HG03066 (cell line): Measurements from ENCODE around the gene UCP2.

ENCODE experiments used
- ATAC-seq: cut with Tn5 transposase; IDR thresholded peaks from one replicate; pipeline ENCODE4 v1.9.1; 2021; ENCODE audit warnings: low read depth; ENCODE audit not compliant: unreplicated experiment

The UCP2 gene, protein sequence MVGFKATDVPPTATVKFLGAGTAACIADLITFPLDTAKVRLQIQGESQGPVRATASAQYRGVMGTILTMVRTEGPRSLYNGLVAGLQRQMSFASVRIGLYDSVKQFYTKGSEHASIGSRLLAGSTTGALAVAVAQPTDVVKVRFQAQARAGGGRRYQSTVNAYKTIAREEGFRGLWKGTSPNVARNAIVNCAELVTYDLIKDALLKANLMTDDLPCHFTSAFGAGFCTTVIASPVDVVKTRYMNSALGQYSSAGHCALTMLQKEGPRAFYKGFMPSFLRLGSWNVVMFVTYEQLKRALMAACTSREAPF

DNA sequence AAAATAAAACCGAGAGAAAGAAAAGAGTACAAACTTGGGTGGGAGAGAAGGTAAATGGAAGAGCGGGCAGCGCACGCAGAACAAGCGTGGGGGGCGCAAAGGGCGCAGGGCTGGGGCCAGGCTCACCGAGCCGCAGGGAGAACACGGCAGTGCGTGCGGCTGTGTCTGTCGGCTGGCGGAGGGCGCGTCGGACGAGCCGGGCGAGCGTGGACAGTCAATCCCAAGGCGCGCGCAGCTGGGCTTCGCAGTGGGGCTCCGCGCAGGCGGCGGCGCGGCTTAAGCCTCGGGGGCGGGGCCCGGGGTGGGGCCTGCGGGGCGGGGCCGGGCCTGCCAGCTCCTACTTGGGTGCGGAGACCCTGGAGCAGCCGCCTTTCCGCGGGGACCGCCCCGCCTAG is at the start of gene UCP2:
Gene UCP2 (minus strand): TSS at position 249 of the 395 bp plus-strand sequence. CDS start 4,465 bp downstream, outside the sequence.
- peak; percentile 51 for ATAC-seq

DNA sequence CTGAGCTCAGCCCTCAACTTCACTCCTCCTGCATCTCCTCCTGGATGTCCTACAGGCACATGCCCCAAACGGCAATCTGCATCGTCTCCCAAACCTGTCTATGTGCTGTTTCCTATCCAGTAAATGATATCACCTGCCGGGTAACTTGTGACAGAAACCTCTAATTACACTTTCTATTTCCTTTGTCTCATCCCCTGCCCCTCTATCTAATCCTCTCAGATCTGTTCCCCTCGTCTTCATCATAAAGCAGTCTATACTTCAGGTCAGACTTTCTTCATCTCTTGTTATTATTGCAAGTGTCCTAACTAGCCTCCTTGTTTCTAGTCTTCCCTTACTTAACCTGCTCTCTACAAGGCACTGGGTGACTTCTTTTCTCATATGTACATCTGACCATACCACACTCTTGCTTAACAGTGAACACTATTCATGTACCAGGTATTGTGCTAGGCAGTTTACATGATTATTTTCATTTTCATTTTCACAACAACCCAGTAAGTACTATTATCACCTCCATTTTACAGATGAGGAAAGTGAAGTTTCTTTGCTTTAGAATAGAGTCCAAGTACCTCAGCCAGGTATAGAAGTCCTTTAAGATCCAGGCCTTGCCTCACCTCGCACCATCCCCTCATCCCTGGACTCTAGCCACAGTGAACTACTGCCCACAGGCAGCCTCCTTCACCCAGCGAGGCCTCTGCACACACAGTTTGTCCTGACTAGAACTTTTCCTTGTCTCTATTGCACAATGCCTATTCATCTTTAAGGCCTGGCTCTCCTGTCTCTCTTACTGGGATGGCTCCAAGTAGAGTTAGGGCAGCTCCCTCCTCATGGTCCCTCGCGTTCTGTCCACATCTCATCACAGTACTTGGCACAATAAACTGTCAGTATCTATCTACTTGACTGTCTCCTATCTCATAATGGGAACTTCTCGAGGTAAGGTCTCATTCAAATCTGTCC is 48.4 kb upstream of the UCP2 start:
- no peak for ATAC-seq

DNA sequence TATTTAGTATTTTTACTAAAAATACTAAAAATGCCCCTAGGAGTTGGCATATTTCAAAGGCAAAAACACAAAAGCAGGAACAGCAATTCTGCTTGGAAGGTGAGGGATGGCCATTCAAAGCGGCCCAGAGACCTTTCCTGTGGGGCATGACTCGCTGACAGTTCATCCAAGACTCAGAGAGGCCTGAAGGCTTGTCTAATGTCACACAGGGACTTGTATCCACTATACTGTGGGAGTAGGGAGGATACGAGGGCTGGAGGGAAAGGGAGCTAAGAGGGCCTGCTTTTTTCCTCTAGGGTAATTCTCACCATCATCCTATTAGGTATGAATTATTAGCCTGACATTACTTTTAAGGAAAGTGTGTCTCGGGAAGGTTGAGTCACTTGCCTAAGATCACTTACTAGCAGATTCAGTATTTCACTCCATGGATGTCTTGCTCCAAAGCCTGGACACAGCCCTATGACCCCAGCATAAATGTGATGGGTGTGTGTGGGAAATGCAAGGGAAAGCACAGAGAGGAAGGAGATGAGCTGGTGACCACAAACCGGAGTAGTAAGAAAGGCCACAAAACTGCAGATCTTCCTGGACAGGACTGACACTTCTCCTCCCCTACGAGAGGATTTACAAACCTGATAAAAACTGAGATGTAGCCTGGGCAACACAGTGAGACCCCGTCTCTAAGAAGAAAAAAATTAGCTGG is 43.0 kb upstream of the UCP2 start:
- ATAC-seq = no peak

DNA sequence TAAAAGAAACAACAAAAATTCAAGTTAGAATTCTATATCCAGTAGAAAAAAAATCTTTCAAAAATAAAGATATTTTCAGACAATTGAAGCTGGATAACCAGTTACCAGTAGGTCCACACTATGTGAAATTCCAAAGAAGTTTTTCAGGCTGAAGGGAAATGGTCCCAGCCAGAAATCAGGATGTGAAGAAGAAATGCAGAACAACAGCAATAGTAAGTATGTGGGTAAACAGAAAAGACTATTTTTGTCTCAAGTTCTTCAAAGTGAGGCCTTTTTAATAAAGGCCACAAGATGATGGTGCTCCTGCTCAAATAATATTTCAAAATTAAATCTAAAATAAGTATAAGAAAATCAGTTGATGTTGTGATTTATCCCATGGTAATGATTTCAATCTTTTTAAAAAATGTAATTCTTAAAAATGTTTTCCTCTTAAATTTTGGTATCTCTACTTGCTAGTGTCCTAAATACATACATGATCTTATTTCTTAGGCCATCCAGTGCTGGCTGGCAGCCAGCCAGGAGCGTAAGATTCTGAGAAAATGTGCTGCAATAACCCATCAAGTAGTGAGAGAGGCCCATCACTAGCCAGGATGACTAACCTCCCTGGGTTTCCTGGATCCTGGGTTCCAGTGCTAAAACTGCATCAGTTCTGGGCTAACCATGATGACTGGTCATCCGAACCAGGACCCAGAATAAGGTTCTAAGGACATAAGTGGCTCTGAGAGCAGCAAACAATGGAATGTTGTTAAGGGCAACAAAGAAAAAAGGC is 41.8 kb upstream of the UCP2 start:
- no peak for ATAC-seq

DNA sequence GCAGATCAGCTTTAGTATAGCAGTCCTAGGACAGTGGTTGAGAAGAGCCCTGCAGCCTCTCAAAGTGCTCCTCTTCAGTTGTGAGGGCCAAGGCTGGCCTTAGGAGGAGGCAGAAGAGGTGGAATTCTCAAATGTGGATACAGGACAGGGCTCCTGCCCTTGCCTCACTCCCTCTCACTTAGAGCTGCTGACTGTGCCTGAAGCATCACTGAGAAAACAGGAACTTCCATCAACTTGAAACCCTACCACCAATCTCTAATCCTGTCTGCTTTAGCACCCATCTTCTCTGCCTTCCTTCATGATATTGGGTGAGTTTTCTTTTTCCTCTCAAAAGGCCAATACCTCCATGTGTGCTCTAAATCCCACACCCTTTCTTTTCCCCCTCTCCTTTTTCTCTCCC is 40.6 kb upstream of the UCP2 start:
- no peak for ATAC-seq

DNA sequence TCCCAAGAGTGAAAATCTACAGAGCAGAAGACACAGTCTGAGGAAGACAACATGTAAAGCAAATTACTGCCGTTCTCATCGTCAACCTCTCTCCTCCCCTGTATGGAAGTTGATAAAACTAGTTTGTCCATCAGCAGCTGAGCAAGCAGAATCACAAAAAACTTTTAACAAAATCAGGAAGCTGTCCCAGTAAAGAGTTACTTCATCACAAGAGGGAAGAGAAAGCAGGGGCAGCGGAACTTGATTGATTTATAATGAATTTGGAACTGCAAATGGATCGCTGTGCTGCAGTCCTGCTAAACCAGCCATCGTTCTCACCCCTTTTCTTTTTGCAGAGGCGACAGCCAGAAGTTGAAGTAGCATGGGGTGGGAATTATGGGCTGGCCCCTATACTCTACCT is 39.9 kb upstream of the UCP2 start:
- no peak for ATAC-seq

DNA sequence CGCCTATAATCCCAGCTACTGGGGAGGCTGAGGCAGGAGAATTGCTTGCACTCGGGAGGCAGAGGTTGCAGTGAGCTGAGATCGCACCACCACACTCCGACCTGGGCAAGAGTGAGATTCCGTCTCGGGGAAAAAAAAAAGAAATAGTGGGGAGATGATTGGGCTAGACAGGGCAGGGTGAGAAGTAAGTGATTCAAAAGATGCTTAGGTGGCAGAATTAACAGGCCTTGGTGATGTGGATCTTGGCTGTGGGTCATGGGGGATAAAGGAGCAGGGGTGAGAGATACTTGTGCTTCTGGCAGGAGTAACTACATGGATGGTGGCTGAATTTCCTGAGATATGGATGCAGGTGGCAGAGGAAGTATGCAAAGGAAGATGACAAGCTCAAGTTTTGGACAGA is 39.4 kb upstream of the UCP2 start:
- no peak for ATAC-seq

DNA sequence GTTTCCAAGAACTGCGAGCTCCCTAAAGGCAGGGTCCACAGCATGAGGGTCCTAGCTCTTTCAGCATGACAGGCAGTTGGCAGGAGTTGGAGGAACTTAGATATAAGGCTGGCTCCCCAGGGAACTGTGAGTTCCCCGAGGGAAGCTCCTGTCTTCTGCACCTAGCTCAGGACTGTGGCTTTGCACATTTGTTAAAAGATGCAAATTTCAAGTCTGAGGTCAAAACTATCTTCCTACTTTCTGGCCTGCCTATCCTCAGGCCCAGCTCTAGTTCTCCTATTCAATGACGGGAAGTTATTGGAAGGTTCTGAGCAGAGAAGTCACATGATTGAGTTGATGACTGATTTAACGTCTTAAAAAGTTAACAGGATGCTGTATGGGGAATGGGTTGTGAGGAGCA is 37.9 kb upstream of the UCP2 start:
- ATAC-seq = no peak

DNA sequence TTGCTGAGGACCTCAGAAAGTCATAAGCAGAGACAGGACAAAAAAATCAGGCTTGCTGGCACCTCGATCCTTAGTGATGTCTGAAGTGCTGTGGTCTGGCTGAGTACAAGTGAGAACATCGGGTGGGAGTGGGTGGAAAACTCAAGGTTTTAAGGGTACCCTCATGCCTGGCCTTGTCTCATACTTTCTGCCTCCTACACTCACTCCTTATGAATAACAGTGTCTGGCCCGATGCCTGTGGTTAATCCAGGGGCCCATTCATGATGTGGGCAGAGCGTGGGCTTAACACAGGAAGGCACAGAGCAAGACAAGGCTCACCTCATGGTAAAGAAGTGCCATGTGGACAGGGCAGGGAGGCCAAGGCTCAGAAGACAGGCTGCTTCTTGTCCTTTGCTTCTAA is 37.2 kb upstream of the UCP2 start:
- ATAC-seq = no peak

DNA sequence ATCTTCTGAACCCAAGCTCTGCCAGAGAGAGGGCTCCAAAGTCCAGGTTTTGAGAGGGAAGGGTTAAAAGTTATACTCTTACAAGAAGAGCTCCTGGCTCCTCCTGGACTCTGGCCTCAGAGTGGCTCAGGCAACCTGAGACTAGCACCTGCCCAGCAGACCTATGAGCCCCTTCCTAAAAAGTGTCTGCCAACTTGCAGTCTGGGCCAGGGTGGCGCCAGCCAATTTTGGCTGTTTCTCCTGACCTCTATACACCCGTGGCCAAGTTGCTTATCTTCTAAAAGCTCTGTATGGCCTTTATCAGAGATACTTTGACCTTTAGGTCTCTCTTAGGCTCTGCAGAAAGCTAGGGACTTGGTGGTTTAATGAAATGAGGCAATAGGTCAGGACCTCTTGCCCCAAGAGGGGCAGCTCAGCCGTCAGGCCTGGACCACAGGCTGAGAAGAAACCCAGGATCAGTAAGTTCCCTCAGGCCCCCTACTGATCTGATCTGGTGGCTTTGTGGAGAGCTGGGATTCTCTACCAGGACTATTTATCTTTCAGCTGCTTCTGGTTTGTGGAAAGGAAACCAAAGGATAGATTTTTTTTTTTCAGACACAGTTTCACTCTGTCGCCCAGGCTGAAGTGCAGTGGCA is 36.6 kb upstream of the UCP2 start:
- ATAC-seq = no peak

DNA sequence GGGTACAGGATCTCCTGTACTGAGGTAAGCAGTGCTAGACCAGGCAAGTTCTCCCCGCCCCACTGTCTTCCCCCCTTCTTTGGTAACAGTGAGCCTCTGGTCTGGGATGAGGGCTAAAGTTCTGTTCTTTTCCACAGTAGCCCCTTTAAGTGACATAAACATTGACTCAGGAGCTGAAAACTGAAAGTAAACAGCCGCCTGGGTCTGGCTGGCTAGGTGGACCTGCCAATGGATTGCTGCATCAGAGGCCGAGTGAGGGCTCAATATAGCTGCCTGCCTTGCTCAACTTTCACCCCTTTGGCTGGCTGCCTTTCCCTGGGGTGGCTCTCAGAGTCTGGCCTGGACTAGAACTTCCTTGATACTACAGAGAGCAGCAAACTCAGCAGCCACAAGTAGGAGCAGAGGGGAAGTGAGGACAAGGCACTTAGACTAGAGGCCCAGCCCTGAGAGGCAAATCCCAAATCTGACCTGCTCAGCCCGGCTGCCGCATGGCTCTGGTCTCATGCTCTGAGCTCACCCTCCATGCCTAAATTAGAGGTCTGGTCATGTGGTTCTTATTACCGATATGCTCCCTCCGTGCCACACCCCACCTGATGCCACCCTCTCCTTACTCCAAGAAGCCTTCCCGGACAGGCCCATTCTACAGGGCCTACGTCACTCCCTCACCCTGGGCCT is 35.8 kb upstream of the UCP2 start:
- ATAC-seq = no peak

DNA sequence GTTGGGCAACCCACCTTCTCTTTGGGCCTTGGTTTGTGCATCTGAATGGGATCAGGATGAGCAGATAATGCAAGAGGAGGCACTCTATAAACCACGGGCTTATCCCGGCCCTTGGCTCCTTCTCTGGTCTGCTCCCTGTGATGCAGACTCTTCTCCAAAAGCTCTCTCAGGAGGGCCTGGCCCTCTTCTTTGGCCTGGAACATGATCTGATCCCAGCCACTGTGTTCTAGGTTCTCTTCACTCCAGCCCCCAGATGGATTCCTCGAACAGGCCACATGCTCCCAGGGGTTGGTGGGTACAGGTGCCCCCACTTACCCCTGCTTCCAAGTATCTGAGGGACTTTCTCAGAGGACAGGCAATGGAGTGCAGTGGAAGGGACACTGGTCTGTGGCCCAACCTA is 35.0 kb upstream of the UCP2 start:
- no peak for ATAC-seq

DNA sequence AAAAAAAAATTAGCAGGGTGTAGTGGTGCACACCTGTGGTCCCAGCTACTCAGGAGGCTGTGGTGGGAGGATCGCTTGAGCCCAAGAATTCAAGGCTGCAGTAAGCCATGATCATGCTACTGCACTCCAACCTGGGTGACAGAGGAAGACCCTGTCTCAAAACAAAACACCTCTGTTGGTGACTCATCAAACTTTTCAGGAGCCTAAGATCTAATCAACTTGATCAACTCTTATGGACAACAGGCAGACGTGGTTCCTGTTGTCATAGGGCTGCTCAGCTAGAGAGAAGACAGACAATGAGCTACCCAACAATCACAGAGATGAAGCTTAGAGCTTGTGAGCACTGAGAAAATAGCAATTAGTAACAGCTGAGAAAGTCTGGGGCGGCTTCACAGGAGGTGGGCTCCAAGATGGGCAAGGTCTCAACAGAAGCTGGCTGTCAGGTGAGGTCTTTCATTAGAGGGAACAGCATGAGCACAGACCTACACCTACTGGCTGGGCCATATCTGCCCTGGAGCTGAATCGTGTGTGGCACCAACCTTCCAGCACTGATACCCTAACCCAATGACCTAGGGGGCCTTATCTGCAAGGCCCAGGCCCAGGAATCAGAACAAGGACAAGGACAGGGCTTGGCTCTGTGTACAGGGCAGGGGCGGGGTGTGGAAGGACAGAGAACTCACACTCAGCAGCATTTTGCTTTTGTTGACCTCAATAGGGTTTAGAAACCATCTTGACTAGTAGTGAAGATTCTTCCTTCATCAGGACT is 33.5 kb upstream of the UCP2 start:
- no peak for ATAC-seq

DNA sequence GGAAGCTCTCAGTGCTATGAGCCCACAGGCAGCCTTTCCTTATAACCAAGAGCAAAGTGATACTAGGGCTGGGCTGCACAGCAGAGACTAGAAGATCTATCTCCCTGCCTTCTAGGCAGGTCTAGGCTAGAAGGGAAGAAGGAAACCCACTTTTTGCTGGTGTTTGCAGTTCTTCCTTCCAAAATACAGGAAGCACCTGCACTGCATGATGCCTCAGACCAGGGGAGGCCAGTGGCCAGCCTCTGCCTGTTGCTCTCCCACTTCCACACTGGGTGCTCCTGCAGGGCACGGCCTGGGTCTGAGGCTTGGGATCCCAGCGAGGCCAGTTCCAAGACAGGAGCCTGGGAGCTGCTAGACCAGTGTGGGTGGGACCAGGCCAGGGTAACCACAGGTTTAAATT is 32.2 kb upstream of the UCP2 start:
- ATAC-seq = no peak

DNA sequence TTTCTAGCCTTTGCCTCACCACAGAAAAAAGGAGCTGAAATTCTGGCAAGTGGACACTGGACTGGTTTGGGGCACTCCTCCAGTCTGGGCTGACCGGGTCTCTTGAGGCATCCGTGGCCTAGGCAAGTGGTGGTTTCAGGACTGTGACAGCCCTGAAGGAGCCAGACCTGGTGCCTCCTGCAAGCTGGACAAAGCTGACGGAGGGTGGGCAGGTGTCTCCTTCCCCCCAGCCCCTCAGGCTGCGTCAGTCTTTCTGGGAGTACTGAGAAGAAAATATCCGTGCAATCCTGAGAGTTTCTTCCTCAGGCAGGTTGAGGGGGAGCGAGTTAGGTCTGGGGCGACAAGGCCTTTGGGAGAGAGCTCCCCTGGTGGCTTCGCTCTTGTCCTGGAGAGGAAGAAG is 30.5 kb upstream of the UCP2 start:
- no peak for ATAC-seq

DNA sequence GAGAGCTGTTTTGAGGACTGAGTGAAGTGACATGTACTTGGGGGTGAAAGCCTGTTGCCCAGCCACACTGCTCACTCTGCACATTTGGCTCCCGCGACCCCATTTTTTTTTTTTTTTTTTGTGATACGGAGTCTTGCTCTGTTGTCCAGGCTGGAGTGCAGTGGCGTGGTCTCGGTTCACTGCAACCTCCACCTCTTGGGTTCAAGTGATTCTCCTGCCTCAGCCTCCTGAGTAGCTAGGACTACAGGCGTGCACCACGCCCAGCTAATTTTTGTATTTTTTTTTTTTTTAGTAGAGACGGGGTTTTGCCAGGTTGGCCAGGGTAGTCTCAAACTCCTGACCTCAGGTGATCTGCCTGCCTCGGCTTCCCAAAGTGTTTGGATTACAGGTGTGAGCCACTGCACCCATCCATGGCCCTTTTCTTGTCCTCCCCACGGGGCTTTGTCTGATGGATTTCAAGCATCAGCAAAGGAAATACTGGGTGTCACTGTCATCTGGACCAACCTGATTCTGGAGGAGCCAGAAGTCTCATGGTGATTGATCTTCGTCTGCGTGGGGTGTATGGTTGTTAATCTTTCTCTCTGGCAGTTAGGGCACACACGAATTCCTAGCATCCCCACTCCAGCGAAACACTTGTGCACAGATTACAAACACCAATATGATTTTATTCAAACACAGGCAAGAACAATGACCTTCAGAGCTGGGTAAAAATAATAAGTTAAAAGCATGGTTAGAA is 29.6 kb upstream of the UCP2 start:
- ATAC-seq = no peak

DNA sequence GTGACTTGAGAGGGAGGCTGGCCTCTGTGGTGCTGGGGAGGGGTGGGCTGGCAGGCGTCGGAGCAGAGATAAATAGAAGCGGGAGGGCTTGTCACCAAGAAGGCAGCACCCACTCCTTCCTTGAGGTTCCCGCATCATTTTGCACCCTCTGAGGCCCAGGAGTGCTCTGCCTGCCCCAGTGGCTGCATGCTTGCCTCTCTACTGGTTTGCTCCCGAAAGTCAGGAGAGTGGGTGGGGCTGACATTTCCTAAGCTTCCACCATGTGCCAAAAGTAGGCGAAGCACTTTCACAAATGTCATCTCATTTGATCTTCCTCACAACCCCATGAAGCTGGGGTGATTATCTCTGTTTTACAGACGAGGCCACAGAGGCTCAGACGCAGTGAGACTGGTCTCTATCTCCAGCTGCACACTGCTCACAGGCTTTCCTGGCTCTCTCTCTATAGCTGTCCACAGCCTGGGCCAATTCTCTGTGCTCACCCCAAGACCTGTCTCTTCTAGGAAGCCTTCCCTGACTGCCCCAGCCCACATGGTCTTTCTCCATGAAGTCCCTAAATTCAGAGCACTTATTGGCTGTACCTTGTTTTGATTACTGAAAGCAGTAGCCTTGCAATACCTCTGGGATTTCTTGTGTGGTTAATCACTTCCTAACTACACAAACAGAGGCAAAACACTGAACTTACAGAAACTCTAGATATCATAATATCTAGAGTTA is 28.9 kb upstream of the UCP2 start:
- ATAC-seq = peak; percentile 58
